GM19023 (cell line): Measurements from ENCODE around the gene WBP4.
"Not testable (repeated sequence)": the region's sequence is repeated elsewhere in the genome, so short reads cannot be mapped to it uniquely, and the experiment has no call there.

Source experiments
- ATAC-seq: cut with Tn5 transposase; IDR thresholded peaks from one replicate; pipeline ENCODE4 v1.9.1; 2021; ENCODE audit warnings: mild to moderate bottlenecking, moderate library complexity; ENCODE audit not compliant: unreplicated experiment

WBP4 gene, protein sequence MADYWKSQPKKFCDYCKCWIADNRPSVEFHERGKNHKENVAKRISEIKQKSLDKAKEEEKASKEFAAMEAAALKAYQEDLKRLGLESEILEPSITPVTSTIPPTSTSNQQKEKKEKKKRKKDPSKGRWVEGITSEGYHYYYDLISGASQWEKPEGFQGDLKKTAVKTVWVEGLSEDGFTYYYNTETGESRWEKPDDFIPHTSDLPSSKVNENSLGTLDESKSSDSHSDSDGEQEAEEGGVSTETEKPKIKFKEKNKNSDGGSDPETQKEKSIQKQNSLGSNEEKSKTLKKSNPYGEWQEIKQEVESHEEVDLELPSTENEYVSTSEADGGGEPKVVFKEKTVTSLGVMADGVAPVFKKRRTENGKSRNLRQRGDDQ

DNA sequence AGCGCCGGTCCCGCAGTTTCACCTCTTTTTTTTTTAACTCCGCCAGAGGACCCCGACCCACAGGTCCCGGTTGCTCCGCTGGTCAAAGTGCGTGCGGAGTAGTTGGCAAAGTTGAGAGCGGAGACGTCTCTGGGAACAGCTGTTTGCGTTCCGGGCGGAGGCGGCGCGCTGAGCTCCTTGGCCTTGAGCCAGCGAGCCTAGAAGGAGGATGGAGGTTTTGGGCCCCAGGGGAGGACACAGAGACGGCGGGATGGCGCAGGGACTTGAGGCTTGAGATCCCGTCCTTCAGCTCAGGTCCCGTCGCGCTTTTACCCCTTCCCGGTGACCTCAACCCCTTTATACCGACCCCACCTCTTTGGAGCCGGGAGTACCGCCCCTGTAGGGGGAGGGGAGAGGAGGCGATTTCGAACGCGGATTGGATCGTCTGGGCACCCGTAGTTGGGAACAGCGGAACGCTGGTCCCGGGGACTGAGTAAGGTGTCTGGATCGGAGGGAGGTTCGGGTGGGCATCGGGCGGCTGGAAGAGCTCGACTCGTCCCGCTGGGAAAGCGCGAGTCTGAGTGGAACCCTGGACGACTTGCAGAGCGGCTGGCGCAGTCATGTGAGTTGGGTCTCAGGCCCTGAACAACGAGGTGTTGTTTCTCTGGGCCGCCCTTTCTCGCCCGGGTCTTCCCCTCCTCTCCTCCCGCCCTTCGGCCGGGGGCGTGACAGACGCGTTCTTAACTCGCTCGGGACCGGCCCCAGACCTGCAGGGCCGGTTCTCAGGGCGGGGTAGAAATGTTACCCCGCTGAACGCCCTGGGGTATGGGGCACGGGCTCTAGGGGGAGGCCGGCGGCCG lies at the start of gene WBP4:
Gene WBP4 (plus strand): TSS at position 435 of the 839 bp plus-strand sequence. CDS start 165 bp downstream, at position 600.
- ATAC-seq: peak; percentile 76

DNA sequence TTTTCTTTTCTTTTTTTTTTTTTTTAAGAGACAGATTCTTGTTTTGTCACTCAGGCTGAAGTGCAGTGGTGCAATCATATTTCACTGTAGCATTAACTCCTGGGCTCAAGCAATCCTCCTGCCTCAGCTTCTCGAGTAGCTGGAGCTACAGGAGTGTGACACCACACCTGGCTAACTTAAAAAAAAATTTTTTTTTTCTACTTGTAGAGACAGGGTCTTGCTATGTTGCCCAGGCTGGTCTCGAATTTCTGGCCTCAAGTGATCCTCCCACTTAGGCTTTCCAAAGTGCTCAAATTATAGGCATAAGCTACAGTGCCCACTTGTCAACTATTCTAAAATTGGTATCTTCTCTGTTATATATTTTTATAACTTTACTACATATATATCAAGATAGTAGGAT lies 48.8 kb upstream of the WBP4 start:
- ATAC-seq: no peak

DNA sequence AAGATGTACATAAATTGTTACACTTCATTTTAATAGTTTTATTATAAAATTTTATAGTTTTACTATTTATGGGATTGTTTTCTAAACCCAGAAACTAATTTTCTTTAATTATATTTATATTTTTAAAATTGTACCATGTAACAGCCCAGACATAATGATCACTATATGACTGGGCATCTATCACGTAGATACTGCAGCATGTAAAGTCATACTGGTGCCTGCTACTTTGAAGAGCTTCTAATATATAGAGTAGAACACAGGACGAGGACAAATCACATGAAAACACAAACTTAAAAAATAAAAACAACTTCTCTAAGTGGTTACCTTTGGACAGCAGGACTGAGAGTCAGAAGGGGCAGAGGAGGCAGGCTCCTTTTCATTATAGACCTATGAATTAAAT lies 47.5 kb upstream of the WBP4 start:
- ATAC-seq: no peak

DNA sequence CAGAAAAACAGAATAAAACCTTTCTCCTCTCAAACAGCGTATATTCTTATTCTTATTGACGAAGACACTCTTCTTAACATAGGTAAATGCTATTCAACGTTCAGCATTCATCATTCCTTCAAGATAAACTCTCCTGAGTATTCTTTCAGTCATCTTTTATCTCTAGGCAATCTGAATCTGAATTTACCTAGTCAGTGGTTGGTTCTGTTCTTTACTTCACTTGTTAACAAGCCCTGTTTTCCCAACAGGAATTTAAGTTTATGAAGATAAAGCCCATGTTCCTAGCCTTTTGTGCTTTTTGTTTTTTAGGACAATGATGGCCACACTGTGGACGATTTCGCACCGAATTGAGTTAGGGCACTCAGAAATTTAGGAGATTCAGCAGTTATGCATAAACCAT lies 45.4 kb upstream of the WBP4 start:
- no peak for ATAC-seq

DNA sequence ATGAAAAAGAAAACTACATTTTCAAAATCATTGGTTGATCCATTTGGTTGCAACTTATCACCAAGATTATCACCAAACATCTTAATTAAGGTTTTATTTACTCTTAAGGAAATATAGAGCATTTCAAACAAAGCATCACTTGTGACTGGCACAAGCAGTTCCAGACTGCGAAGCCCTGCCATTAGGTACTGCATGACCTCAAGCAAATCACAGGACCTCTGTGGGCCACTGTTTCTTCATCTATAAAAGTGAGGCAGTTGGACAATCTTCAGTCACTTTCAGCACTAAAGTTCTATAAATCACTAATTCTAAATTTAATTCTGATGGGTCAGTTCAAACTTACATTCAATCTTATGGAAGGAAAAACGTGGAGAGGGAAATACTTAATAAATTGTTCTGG lies 44.1 kb upstream of the WBP4 start:
- ATAC-seq: no peak

DNA sequence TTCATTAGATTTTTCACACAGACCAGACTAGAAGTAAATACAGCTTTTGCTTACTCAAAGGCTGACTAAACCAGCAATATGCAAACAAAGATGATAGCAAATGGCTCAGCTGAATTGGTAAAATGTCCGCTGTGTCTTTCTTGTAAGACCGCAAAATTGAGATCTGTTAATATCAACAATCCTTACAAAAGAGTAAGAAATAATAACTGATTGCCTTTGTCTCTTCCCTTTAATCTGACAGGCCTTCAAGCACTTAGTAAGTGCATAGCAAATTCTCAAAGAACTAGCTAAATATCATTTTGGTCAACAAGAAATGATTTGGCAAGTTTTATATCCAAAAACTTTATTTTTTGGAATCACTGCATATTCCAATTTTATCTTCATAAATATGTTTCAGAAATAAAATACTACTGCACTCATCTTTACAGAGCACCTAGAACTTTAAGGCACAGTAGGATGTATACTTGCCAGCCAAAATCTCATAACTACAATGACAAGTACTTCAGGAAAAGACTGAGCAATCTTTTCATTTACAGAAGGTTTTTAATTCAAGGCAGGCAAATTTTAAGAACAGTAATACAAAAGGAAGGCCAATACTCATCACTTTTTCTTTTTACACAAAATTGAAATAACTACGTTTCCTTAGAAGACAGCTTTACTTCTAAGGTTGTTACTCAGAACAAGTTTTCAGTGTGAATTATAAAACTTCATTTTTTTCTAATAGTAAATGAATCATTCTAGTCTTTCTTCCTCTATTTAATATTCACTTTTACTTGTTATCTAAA lies 43.3 kb upstream of the WBP4 start:
- no peak for ATAC-seq

DNA sequence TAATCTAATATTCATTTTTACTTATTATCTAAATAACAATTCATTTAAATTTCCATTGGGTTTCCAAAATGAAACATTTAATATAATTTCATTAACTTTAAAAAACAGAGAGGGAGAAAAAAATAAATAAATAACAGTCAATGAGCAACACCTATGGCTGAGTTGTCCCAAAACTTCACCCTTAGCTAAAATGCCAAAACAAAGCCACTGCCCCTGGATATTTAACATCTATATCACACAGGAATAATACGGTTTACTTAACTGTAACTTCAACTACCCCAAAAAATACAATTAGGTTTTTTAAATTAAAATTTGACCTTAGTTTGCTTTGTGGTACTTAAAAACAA lies 42.7 kb upstream of the WBP4 start:
- ATAC-seq: no peak

DNA sequence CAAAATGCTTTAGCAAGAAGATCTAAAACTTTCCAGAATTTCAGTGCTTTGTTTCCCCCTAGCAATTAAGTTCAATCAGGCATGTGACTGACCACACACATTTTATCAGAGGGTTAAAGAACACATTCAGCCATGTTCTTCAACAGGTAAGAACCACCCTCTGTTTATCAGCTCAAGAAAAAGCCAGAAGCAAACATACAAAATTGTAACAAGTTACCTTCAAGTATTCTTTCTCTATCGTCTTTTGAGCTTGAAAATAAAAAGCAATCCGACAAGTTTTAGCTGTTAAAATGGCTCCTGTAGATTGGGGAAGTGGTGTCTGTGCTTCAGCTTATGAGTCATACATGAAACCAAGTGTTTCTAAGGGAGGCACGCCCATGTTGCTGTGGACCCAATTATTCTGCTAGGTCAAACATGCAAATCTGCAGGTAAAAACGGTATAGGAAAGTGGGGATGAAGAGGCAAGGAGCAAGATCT lies 42.3 kb upstream of the WBP4 start, which contains the start of gene ELF1:
Gene ELF1 (minus strand): TSS at position 306 of the 477 bp plus-strand sequence. CDS start 37,262 bp downstream, outside the sequence.
- ATAC-seq: peak; percentile 91

DNA sequence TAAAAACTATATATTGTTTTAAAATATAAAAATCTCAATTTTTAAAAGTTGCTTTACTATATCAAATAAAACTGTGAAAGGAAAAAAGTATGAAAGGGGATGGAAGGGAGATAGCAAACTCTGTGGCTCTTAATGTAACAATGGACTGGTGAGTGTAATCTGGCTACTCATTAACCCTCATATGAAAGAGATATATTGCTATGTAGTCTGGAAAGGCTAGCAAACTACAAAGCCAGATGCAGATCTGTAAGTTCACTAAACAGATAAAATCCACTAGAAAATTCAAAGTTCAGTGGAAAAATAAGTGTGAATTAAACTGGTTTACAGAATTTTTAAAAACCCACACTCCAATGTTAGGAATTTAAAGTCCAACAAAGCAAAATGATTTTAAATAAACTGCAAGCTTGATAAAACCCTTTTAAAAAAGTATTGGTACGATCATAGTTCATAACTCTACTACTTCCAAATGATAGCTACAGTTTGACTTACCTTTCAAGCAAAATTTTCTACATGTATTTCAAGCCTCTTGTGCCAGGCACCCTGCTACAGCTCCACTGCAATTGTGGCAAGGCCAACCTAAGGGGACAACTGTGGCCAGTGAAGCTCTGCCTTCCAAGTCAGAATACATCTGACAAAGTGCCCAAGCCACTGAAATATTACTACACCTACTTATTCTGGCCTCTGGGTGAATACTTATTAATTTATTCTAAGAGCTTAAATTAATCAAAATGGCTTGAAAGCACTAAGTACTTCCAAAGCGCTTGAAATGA lies 41.5 kb upstream of the WBP4 start:
- no peak for ATAC-seq

DNA sequence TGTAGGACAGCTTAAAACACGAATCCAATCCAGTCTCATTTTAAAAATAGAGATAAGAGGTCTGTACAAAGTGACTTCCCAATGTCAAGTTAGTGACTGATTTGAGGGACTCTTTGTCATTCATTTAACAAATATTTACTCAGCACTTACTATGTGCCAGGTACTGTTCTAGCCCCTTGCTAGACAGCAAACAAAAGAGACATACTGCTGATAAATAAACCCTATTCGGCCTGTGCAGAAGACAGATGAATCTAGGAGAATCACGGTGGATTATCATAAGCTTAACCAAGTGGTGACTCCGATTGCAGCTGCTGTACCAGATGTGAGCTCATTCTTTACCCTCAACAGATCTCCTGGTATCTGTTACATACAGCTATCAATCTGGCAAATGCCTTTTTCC lies 35.8 kb upstream of the WBP4 start:
- no peak for ATAC-seq

DNA sequence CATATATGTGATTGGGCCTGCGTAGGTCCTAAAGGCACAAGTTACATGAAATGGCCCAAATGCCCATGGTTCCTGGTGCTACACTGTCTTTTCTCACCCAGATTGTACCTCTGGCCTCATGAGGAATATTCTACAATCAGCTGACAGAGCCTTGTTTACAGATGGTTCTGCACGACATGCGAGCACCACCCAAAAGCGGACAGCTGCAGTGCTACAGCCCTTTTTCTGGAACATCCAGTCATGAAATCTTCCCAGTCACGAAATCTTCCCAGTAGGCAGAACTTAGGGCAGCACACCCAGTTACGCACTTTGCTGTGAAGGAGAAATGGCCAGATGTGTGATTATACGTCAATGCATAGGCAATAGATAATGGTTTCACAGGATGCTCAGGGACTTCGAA lies 34.5 kb upstream of the WBP4 start:
- ATAC-seq: no peak

DNA sequence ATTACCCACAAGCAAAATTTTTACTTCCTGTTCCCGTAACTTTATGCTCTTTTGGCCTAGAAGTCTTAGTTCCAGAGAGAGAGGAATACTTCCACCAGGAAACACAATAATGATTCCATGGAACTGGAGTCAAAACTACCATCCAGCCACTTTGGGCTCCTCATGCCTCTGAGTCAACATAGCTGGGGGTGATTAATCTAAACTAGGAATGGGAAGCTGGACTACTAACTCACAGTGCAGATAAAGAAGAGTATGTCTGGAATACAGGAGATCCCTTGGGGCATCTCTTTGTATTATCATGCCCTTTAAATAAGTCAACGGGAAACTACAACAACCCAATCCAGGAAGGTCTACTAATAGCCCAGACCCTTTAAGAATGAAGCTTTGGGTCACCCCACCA lies 33.3 kb upstream of the WBP4 start:
- ATAC-seq: no peak

DNA sequence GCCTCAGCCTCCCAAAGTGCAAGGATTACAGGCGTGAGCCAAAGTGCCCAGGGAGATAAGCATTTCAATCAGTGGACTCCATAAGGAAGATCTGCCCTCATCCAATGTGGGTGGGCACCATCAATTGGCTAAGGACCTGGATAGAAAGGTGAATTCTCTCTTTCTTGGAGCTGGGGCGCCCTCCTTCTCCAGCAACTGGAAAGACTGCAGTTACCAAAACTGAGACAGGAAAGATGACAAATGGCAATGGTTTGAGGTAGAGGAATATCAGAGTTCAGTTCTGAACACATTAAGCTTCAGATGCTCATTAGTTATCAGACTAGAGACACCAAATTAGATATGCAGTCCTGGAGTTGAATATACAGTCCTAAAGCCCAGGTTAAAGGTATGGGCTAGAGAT lies 31.7 kb upstream of the WBP4 start:
- no peak for ATAC-seq

DNA sequence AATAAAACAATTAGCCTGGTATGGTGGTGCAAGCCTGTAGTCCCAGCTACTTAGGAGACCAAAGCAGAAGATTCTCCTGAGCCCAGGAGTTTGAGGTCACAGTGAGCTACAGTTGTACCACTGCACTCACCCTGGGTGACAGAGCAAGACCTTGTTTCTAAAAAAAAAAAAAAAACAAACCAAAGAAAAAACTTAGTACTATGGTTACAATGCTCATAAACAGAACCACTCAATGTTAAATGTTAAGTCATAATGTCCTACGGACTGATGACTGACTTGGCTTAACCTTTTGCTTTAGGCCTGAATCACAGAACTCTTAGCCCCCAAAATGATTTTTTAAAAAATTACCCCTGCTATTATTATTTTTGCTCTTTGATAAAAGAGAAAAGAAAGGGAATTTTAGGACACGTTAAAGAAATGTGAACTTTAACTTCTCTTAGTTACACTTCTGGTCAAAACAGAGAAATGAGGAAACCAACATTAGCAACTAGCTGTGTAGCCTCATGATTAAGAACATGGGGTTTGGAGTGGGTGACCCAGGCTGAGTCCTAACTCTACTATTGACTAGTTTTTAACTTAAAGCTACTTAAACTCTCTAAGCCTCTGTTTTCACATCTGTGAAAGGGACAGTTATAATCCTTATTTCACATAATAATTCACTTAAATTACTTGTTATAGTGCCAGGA lies 28.5 kb upstream of the WBP4 start:
- ATAC-seq: no peak

DNA sequence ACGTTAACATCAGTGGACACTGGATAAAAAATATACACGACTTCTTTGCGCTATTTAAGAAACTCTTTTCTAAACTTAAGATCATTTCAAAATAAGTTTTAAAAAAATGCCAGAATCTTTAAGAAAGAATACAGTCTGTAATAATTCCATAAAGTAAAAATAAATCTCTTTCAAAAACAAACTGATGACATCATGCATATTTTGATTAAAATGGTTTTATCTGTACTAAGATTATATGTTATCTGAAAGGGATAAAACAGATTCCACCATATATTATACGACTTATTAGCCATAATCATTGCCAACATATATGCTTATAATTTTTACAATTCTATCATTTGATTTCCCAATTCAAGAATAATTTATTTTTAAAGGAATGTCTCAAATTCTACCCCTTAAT lies 26.9 kb upstream of the WBP4 start:
- no peak for ATAC-seq

DNA sequence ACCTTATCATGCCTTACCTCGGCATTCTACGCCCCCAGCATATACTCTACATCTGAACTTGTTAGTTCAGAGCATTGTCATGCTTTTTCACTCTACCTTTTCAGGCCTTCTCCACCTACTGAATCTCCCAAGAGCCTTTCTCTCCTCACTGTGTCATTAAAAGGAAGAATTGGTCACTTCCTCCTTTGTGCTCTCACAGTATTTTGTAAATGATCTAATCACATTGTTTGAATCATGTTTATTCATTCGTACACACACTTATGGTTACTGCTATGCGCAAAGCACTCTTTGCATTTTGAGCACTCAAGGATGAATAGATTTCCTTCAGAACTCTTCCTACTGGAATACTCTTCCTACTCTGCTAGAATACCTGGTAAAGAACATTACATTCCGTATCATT lies 26.4 kb upstream of the WBP4 start:
- no peak for ATAC-seq

DNA sequence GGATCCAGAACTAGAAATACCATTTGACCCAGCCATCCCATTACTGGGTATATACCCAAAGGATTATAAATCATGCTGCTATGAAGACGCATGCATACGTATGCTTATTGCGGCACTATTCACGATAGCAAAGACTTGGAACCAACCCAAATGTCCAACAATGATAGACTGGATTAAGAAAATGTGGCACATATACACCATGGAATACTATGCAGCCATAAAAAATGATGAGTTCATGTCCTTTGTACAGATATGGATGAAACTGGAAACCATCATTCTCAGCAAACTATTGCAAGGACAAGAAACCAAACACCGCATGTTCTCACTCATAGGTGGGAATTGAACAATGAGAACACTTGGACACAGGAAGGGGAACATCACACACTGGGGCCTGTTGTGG lies 24.8 kb upstream of the WBP4 start:
- not testable (repeated sequence) for ATAC-seq

DNA sequence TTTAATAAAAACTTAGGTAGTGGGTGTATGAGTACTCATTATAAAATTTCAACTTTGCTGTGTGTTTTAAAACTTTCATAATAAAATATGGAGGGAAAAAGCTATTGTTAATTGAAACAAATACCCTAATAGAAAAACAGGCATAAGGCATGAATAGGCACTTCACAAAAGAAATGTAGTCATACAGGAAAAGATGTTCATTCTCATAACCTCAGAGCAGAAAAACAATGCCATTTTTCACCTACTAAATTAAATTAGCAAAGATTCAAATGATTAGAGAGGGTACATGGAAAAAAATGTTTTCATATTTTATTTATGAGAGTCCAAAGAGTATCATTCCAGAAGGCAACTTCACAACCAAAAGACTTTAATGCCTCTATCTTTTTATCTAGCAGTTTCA lies 21.6 kb upstream of the WBP4 start:
- no peak for ATAC-seq

DNA sequence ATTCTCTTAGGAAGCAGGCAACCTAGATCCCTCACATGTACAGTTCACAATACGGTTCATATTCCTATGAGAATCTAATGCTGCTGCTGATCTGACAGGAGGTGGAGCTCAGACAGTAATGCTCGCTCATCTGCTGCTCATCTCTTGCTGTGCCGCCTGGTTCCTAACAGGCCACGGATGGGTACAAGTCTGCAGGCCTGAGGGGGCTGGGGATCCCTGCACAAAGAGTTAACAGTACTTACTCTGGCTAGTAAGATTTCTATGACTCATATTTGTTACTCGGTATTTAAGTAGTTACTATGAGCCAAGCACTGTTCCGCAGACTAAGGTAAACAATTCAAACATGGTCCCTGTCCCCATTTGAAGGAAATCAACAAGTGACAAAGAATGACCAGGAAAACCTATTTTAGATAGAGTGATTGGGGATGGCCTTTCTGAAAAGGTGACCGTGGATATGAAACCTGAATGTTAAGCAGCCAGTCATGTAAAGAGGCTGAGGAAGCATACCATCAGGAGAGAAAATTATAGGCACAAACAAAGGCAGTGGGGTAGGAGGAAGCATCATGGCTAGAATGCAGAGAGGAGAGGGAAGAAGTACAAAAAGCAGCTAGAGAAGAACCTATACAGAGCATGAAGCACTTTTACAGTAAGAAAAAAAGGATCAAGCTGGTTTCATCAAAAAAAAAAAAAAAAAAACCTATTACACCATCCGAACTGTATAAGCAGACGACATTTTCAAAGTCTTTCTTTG lies 20.6 kb upstream of the WBP4 start:
- ATAC-seq: no peak
